Stimulated activated memory B cell treated with anti-CD40 and anti-IgM and Interleukin-4, amounts not matched to agents 10 μg/mL and 1 μg/mL and 100 μg/mL, for 72 hours (primary cell): ENCODE results near the gene TGFBR3.

ENCODE experiments used
- ATAC-seq: fragments of 150-1000 bp; cut with Tn5 transposase; 2 replicates; pipeline ENCODE4 v1.10.0; 2021
- H3K27ac Mint-ChIP-seq: one replicate; pipeline ENCODE4 v1.8.0; 2022; ENCODE audit warnings: mild to moderate bottlenecking, mixed read lengths
- H3K27me3 Mint-ChIP-seq: one replicate; pipeline ENCODE4 v1.8.0; 2022; ENCODE audit warnings: mixed read lengths
- H3K36me3 Mint-ChIP-seq: one replicate; pipeline ENCODE4 v1.8.0; 2022; ENCODE audit warnings: mixed read lengths
- H3K4me1 Mint-ChIP-seq: one replicate; pipeline ENCODE4 v1.8.0; 2022; ENCODE audit warnings: mixed read lengths
- H3K4me3 Mint-ChIP-seq: one replicate; pipeline ENCODE4 v1.8.0; 2022; ENCODE audit warnings: mild to moderate bottlenecking, moderate library complexity, mixed read lengths
- H3K9me3 Mint-ChIP-seq: one replicate; pipeline ENCODE4 v1.8.0; 2022; ENCODE audit warnings: mixed read lengths

TGFBR3 gene

DNA sequence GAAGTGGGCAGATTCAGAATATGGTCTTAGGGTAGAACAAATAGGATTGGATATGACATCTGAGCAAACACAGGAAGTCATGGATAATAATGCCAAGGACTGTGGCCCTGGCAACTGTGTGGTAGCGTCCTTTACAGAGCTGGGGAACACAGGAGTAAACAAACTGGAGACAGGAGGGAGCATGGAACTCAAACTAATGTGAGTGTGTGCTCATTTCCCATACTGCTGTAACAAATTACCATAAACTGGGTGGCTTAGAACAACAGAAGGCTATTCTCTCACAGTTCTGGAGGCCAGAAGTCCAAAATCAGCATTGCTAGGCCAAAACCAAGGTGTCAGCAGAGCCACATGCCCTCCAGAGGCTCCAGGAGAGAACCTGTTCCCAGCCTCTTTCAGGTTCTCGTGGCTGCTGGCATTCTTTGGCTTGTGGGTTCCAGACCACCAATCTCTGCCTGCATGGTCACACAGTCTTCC is 106.4 kb downstream of the TGFBR3 start:
- ATAC-seq, result no peak
- Mint-ChIP-seq H3K4me1 (no peaks in the 10 kb centered on the region), H3K27me3 (no peaks in the 10 kb centered on the region), H3K9me3 (no peaks in the 10 kb centered on the region), H3K27ac (no peak overlapping the region), H3K4me3 (no peak overlapping the region), H3K36me3 (no peaks in the 10 kb centered on the region)

DNA sequence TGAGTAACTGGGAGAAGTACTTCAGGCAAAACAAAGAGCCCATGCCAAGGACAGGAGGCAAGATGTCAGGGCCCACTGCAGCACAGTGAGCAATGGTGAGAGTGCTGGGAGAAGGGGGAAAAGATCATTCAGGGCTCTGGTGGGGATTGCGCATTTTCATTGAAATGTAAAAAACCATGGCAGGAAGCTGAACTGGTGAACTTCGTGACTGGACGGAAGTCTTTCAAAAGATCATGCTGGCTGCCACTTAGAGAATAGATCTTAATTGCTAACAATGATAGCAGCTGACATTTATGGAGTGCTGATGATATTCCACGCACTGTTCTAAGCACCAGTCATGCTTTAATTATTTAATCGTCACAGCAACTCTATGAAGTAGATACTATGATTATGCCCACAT is 107.0 kb downstream of the TGFBR3 start:
- H3K36me3 Mint-ChIP-seq, result no peaks in the 10 kb centered on the region
- no peaks in the 10 kb centered on the region for H3K4me1 Mint-ChIP-seq
- no peak for ATAC-seq
- no peaks in the 10 kb centered on the region for H3K9me3 Mint-ChIP-seq
- H3K27me3 Mint-ChIP-seq, result no peaks in the 10 kb centered on the region
- no peak overlapping the region for H3K27ac Mint-ChIP-seq
- H3K4me3 Mint-ChIP-seq, result no peak overlapping the region

DNA sequence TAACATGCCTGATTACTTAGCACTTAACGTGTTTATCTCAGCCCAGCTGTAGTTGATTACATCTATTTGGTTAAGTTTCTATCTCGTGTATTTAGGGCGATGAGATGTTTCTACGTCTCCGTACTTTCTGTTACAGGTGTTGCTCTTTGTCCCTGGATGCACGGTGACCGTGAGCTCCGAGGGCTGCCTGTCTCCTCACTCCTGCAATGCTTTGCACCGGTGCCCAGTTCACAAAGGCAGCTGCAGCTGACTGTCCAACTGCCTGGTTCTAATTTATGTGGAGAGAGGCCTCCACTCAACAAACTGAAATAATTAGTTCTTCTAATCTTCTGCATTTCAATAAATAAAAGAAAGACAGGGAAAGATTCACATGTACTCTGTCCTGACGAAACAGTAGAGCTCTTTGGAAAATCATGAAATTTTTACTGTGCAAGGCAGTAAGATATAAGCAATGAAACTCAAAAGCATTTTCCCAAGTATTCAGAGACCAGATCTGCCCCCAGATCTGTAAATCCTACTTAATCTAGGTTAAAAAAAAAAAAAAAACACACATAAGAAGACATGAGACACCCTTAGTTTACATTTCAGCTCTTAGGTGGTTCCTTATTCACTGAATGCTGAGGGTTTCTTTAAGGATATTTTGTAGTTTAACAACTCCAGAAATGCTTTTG is 108.2 kb downstream of the TGFBR3 start:
- Mint-ChIP-seq H3K27me3 (no peaks in the 10 kb centered on the region), H3K4me3 (no peak overlapping the region), H3K9me3 (no peaks in the 10 kb centered on the region), H3K27ac (no peak overlapping the region), H3K4me1 (no peaks in the 10 kb centered on the region), H3K36me3 (no peaks in the 10 kb centered on the region)
- no peak for ATAC-seq

DNA sequence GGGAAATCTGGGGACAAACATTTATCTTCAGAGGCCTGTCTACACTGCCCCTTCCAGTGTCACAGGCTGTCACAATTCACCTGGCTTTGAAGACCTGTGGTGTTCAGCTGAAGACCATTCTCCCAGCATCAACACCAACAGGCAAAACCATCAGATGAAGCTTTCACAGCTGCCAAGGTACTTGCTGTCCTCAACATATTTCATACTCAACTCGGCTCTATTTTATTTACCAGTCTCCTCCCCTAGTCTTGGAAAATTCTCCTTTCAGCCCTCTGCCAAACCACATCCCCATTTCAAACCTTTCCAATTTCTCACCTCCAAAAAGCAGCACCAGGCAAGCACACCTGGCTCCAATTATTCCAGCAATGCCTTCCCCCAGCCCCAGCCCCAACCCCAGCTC is 108.8 kb downstream of the TGFBR3 start:
- H3K9me3 Mint-ChIP-seq, result no peaks in the 10 kb centered on the region
- H3K27me3 Mint-ChIP-seq, result no peaks in the 10 kb centered on the region
- no peaks in the 10 kb centered on the region for H3K4me1 Mint-ChIP-seq
- no peaks in the 10 kb centered on the region for H3K36me3 Mint-ChIP-seq
- no peak for ATAC-seq
- no peak overlapping the region for H3K4me3 Mint-ChIP-seq
- no peak overlapping the region for H3K27ac Mint-ChIP-seq

DNA sequence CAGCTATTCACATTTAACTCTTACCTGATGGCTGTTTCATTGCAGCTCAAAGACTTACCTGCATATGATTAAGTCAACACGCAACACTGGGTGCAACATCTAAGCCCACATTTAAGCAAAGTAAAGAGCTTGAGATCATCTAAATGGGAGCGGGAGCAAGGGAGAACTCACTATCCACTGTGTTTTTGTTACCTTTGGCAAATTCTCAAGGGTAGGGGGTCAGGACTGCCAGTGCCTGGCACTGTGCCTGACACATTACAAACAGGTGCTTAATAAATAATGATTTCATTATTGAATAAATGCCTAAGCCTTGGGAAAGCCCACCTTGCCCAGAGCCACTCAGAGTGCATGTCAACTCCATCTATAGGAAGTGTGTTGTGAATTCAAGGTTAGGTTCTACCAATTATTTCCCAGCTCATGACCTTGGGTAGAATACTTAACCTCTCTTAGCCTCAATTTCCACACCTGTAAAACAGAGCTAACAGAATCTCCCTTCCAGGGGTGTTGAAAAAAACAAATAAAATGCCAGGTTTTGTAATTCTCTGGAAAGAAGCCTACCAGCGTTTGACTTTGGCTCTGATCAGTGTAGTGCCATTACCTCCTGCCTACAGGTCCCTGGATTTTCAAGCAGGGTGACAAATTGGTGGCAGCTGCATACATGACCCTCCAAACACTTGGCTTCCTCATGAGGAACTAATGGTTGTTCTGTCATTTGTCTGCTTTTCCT is 109.7 kb downstream of the TGFBR3 start:
- Mint-ChIP-seq H3K4me3 (no peak overlapping the region), H3K36me3 (no peaks in the 10 kb centered on the region), H3K27ac (no peak overlapping the region), H3K4me1 (no peaks in the 10 kb centered on the region), H3K9me3 (no peaks in the 10 kb centered on the region), H3K27me3 (no peaks in the 10 kb centered on the region)
- ATAC-seq, result no peak

DNA sequence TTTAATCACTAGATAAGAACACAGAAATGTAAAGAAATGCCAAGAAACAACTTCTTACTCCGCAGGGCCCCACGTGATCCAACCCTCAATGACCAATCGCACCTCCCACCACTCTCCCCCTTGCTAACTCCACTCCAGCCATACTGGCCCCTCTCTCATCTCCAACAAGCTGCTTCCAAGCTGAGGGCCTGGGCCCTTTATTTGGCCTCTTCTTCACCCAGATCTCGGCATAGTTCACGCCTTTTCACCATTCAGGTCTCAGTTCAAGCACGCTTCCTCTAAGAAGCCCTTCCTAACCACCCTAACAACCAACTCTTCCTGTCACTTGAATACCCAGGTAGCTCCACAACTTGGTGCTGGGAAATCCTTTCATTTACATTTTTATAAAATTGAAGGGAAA is 110.7 kb downstream of the TGFBR3 start:
- Mint-ChIP-seq H3K27ac (no peak overlapping the region), H3K36me3 (no peaks in the 10 kb centered on the region), H3K27me3 (no peaks in the 10 kb centered on the region), H3K9me3 (no peaks in the 10 kb centered on the region), H3K4me3 (no peak overlapping the region), H3K4me1 (no peaks in the 10 kb centered on the region)
- ATAC-seq, result no peak

DNA sequence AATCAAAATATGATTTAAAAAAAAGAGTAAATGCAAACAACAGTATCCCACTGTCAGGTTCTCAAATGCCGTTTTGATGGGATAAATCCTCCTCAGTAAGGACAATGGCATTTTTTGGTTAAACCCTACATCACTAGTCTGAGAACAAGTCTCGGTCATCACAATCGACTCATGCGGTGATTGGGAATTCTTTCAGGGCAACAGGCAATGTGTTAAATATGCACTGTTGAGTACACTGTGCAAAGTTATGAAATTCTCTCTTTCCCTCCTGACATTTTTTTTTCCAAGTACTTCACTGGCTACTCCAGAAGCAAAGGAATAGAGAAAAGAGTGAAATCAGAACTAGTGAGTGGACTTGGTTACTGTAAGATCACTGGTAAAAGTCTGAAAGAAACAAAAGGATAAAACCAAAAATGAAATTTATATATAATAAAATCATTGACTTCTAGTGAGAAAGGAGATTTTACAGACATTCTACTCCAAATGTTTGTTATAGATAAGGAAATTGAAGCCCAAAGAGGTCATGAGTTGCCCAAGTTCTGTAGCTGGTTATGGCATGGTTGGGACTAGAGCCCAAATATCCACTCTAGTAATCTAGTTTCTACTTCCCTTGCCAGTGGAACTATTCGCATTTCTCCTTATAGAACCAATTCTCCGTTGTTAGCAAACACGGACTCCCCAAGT is 111.3 kb downstream of the TGFBR3 start:
- Mint-ChIP-seq H3K9me3 (no peaks in the 10 kb centered on the region), H3K27ac (no peak overlapping the region), H3K4me3 (no peak overlapping the region), H3K27me3 (no peaks in the 10 kb centered on the region), H3K36me3 (no peaks in the 10 kb centered on the region), H3K4me1 (no peaks in the 10 kb centered on the region)
- ATAC-seq, result no peak

DNA sequence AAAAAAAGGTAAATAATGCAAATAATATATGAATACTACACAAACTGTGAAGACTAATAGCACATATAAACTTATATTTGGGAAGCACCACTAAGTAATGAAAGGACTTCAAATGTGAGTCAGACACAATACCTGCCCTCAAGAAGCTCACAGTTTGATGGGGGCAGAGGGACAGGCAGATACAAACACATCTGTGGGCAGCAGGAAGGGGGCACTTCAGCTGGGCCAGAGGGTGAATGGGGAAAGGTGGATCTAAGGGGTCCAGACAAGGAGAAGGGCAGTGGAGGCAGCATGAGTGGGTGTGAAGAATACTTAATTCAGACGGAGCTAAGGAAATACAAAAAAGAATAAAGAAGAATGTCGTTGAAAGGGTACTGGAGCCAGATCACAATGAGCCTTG is 114.2 kb downstream of the TGFBR3 start:
- no peak overlapping the region for H3K4me3 Mint-ChIP-seq
- no peak for ATAC-seq
- H3K27ac Mint-ChIP-seq, result no peak overlapping the region
- H3K36me3 Mint-ChIP-seq, result no peaks in the 10 kb centered on the region
- no peaks in the 10 kb centered on the region for H3K27me3 Mint-ChIP-seq
- H3K9me3 Mint-ChIP-seq, result no peaks in the 10 kb centered on the region
- no peaks in the 10 kb centered on the region for H3K4me1 Mint-ChIP-seq

DNA sequence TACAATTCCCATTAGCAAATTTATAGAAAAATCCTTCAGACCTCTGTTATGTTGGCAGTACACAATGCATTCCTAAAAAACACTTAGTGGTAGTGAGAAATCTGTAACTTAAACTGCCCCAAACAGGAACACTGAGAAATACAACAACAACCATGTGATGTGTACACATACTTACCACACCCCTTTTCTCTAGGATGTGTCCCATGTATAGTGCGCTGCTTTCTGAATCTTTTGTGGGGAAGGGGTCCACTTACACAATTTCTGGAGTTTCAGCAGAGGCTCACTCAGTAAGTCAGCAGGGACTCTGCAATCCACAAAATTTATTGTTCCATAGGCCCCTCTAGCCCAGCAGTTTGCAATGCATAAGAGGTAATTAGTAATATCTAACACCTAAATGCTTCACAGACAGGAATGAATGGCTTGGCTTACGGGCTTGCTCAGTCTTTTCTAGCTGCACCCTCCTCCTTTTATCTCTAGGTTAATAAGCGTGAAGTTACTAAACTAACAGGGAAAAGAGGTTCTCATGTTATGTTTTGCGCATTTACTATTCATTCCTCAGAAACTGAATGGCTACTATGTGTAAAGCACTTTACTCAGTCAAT is 115.2 kb downstream of the TGFBR3 start:
- Mint-ChIP-seq H3K4me3 (no peak overlapping the region), H3K27me3 (no peaks in the 10 kb centered on the region), H3K9me3 (no peaks in the 10 kb centered on the region), H3K27ac (no peak overlapping the region), H3K4me1 (no peaks in the 10 kb centered on the region), H3K36me3 (no peaks in the 10 kb centered on the region)
- no peak for ATAC-seq

DNA sequence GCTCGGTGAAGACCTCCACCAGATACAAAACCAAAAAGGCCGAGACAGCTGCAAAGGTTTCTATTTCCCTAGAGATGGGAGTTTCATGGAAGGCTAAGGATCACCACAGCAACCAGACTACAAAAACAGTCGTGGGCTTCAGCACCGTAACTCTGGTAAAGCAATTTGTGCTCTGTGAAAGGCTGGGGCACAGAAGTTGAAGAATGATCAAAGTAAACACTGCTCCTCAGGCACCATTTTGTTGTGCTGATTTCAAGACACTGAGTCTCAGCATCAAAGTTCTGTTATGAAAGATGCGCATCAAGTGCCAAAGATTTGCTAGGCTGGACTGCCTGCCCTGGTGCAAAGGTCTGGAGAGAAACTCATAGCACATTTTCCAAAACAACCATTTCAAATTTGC is 116.2 kb downstream of the TGFBR3 start:
- H3K27ac Mint-ChIP-seq, result no peak overlapping the region
- ATAC-seq, result no peak
- H3K9me3 Mint-ChIP-seq, result no peaks in the 10 kb centered on the region
- H3K27me3 Mint-ChIP-seq, result no peaks in the 10 kb centered on the region
- H3K36me3 Mint-ChIP-seq, result no peaks in the 10 kb centered on the region
- H3K4me1 Mint-ChIP-seq, result no peaks in the 10 kb centered on the region
- H3K4me3 Mint-ChIP-seq, result no peak overlapping the region

DNA sequence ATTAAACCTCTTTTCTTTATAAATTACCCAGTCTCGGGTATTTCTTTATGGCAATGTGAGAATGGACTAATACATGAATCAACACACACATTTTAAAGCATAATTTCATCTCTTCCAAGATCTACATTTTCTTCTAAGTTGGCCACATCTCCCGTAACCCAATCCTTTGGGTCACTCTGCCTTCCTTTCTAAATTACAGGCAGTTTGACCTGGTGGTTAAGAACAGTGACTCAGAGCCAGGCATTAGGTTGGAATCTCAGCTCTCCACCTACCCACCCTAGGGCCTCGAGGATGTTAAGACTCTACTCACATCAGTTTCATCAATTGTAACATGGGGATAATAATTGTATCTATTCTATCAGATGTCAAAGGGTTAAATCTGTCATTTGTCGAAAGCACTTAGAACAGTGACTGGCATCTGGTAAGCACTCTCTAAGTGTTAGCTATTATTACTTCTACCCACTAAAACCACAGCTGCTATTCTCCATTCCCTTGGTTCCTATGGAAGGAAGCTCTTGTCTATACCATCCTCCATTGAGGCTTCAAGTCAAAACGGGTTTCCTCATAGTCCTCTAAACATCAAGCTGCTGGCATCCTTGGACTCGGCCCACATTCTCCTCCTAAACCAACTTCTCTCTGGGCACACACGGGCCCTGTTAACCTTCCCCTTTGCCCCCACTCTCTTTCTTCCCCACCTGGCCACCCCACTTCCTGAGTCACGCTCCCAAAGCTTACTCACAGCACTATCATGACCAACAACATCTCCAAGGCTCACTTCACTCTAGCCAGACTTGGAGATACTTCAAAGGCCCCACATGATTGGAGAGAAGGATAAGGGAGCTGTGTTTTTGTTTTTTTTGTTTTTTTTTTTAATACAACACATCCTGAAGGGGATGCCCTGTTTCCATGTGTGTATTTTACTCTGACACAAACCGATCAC is 116.9 kb downstream of the TGFBR3 start:
- no peaks in the 10 kb centered on the region for H3K27me3 Mint-ChIP-seq
- no peaks in the 10 kb centered on the region for H3K9me3 Mint-ChIP-seq
- no peak for ATAC-seq
- H3K27ac Mint-ChIP-seq, result no peak overlapping the region
- H3K4me3 Mint-ChIP-seq, result no peak overlapping the region
- H3K4me1 Mint-ChIP-seq, result no peaks in the 10 kb centered on the region
- no peaks in the 10 kb centered on the region for H3K36me3 Mint-ChIP-seq

DNA sequence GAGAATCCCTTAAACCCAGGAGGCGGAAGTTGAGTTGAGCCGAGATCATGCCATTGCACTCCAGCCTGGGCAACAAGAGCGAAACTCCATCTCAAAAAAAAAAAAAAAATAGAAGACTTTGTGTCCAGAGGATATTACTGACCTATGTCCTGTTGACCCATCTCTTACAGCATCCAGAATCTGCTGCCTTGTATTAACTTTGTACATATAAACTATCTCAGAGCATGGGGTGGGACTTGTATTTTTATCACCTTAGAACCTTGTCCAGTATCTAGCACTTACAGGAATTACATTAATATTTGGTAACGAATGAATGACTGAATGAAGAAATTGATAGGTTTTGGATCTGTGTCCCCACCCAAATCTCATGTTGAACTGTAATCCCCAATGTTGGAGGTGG is 117.8 kb downstream of the TGFBR3 start:
- no peaks in the 10 kb centered on the region for H3K9me3 Mint-ChIP-seq

DNA sequence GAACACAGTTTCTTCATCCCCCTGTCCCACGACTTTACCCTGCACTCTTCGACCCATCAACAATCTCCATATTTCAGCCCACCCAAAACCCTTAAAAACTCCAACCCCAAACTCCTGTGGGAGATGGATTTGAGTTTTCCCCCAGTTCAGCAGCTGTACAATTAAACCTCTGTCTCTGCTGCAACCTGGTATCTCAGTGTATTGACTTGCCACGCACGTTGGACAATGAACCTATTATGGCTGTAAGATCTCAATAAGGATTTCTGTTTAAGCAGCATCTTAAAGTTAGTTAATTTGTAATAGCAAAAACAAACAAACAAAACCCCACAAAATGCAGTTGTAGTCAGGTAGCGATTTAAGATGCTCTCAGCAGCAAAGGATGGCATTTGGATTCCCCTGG is 119.1 kb downstream of the TGFBR3 start:
- no peak overlapping the region for H3K4me3 Mint-ChIP-seq
- no peaks in the 10 kb centered on the region for H3K9me3 Mint-ChIP-seq
- no peak overlapping the region for H3K27ac Mint-ChIP-seq
- no peaks in the 10 kb centered on the region for H3K27me3 Mint-ChIP-seq
- H3K4me1 Mint-ChIP-seq, result no peaks in the 10 kb centered on the region
- no peaks in the 10 kb centered on the region for H3K36me3 Mint-ChIP-seq
- ATAC-seq, result no peak

More for the DNA sequence above, 117.8 kb downstream of the TGFBR3 start:
- no peaks in the 10 kb centered on the region for H3K27me3 Mint-ChIP-seq
- ATAC-seq, result no peak
- no peaks in the 10 kb centered on the region for H3K36me3 Mint-ChIP-seq
- H3K4me3 Mint-ChIP-seq, result no peak overlapping the region
- no peaks in the 10 kb centered on the region for H3K4me1 Mint-ChIP-seq
- no peak overlapping the region for H3K27ac Mint-ChIP-seq

DNA sequence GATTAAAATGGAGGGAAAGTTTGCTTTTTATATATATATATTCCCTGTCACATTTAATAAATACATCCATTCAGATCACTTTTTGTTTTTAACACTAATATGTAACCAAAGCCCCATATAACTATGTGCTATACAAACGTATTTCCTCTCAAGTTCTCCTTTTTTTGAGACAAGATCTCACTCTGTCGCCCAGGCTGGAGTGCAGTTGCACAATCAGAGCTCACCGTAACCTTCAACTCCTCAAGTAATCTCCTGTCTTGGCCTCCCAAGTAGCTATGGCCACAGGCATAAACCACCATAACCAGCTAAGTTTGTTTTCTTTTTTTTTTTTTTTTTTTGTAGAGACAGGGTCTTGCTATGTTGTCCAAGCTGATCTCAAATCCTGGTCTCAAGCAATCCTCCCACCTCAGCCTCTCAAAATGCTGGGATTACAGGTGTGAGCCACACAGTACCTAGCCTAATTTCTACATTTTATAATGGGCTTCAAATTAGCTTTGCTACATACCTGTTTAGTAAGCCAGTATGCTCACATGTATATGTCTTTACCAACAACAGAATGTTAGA is 120.0 kb downstream of the TGFBR3 start:
- no peak overlapping the region for H3K4me3 Mint-ChIP-seq
- no peaks in the 10 kb centered on the region for H3K27me3 Mint-ChIP-seq

More for the DNA sequence above, 120.0 kb downstream of the TGFBR3 start:
- no peak for ATAC-seq
- no peaks in the 10 kb centered on the region for H3K9me3 Mint-ChIP-seq
- no peaks in the 10 kb centered on the region for H3K36me3 Mint-ChIP-seq
- H3K4me1 Mint-ChIP-seq, result no peaks in the 10 kb centered on the region
- no peak overlapping the region for H3K27ac Mint-ChIP-seq
